ENCODE data around the gene FSCN2. TPM values are rescaled to one million over a fixed set of nuclear protein-coding genes. Genes with fewer than 3 reads are reported as not detected.

Gene FSCN2
- total and polyA plus RNA-seq, 2 experiments from 2014 or later: 0.13 to 1.6 TPM

DNA sequence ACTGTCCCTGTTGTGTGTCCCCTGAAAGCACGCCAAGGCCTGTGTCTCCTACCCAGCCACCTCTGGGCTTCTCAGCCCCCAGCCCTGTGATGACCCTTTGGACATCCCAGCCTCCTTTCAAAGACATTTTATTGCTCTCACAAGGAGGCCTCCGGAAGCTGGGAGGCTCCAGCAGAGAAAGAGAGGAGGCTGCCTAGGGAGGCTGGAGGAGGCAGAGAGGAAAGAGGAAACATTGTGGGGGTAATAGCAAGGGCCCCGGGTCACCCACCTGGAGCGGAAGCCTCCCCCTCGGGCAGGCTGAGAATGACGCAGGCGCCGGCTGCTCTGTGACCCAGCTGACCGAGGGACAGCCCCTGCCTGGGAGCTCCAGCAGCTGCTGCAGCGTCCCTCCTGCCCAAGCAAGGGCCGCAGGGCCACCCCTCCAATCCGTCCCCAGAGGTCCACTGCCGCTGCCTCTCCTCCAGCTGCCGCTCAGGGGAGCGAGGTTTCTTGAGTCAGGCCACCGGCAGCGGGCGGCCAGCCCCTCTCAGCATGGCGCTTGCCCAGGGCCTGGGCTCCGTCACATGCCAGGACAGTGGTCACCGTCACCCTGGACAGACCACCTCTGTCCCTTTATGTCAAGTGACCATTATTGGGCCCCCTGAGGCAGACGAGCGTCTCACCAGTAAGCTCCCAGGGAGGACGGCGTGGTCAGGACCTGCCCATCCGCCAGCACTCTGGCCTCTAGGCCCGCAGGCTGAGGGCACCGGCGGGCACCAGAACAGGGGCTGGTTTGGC, 44.9 kb upstream of the FSCN2 start:
- H3K27ac ChIP-seq (ENCODE audit: low read depth): no peak overlapping the region
- H3K27me3 ChIP-seq (ENCODE audit: insufficient read depth): peaks cover 63% of the 10 kb centered on the region

DNA sequence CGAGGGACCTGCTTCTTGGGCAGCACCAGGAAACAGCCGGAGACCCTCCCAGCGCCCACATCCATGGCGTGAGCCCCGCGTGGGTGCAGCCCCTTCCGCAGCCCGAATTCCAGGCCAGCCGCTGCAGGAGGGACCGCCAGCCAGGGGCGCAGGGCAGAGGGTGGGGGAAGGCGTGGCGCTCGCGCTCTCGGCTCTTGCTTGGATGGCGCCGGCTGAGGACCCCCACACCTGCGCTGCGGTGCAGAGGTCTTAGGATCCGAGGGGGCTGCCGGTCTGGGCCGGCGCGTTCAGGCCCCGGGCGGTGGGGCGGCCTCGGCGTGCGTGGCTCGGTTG, 44.3 kb upstream of the FSCN2 start:
- H3K4me3 Mint-ChIP-seq: peak overlapping the region; percentile 44; the same call in 2 of the 3 replicates
- no peaks in the 10 kb centered on the region for H4K20me1 ChIP-seq (replicated peaks; ENCODE audit: insufficient read depth)
- H3K36me3 ChIP-seq (ENCODE audit: insufficient read depth): no peaks in the 10 kb centered on the region
- peaks cover 49% of the 10 kb centered on the region for H3K27me3 Mint-ChIP-seq (ENCODE audit: insufficient read depth, low read depth, poor library complexity)
- H3K4me1 ChIP-seq (ENCODE audit: insufficient read depth): peaks cover under 1% of the 10 kb centered on the region; the same call in 1 of the 2 replicates
- no peaks in the 10 kb centered on the region for H3K79me2 ChIP-seq (replicated peaks; ENCODE audit: insufficient read depth)
- no peak overlapping the region for H3K27ac Mint-ChIP-seq
- H3K9me2 ChIP-seq (ENCODE audit: insufficient read depth): no peaks in the 10 kb centered on the region
- peak overlapping the region; percentile 72 for H2AFZ ChIP-seq
- H3K4me3 ChIP-seq: peak overlapping the region; percentile 73
- peaks cover 63% of the 10 kb centered on the region for H3K27me3 ChIP-seq (ENCODE audit: insufficient read depth)
- no peaks in the 10 kb centered on the region for H3F3A ChIP-seq (replicated peaks; ENCODE audit: low read depth)
- H3K9me3 Mint-ChIP-seq: peaks cover 3% of the 10 kb centered on the region; the same call in 1 of the 3 replicates
- peaks cover 2% of the 10 kb centered on the region; the same call in 1 of the 3 replicates for H3K4me1 Mint-ChIP-seq
- peak; percentile 52 for DNase-seq (ENCODE audit: low spot score)
- peak; percentile 11 for ATAC-seq
- H3K27ac ChIP-seq (ENCODE audit: low read depth): no peak overlapping the region
- H3K4me2 ChIP-seq: peak overlapping the region; percentile 89
- H3K36me3 Mint-ChIP-seq (ENCODE audit: low read depth): no peaks in the 10 kb centered on the region; the same call in 2 of the 3 replicates
- no peak for TF ChIP-seq CREB1 (CRISPR knock-in tag; IDR thresholded peaks at IDR 0.05; ENCODE audit: low read depth)
- TF ChIP-seq, protein P1, sequence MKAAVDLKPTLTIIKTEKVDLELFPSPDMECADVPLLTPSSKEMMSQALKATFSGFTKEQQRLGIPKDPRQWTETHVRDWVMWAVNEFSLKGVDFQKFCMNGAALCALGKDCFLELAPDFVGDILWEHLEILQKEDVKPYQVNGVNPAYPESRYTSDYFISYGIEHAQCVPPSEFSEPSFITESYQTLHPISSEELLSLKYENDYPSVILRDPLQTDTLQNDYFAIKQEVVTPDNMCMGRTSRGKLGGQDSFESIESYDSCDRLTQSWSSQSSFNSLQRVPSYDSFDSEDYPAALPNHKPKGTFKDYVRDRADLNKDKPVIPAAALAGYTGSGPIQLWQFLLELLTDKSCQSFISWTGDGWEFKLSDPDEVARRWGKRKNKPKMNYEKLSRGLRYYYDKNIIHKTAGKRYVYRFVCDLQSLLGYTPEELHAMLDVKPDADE (IDR thresholded peaks at IDR 0.05): no peak
- no peak for TF ChIP-seq POLR2AphosphoS5 (IDR thresholded peaks at IDR 0.05; ENCODE audit: low read depth)
- TF ChIP-seq EZH2phosphoT487 (IDR thresholded peaks at IDR 0.05; ENCODE audit: unreplicated experiment): no peak
- TF ChIP-seq ZNF331 (CRISPR knock-in tag; IDR thresholded peaks at IDR 0.05; ENCODE audit: low read depth): no peak
- TF ChIP-seq STAT1 (IDR thresholded peaks at IDR 0.05; ENCODE audit: unreplicated experiment): no peak
- TF ChIP-seq NANOG (IDR thresholded peaks at IDR 0.05; ENCODE audit: borderline replicate concordance): no peak
- no peak for TF ChIP-seq JUNB (IDR thresholded peaks at IDR 0.05; ENCODE audit: unreplicated experiment)
- TF ChIP-seq, protein P2, sequence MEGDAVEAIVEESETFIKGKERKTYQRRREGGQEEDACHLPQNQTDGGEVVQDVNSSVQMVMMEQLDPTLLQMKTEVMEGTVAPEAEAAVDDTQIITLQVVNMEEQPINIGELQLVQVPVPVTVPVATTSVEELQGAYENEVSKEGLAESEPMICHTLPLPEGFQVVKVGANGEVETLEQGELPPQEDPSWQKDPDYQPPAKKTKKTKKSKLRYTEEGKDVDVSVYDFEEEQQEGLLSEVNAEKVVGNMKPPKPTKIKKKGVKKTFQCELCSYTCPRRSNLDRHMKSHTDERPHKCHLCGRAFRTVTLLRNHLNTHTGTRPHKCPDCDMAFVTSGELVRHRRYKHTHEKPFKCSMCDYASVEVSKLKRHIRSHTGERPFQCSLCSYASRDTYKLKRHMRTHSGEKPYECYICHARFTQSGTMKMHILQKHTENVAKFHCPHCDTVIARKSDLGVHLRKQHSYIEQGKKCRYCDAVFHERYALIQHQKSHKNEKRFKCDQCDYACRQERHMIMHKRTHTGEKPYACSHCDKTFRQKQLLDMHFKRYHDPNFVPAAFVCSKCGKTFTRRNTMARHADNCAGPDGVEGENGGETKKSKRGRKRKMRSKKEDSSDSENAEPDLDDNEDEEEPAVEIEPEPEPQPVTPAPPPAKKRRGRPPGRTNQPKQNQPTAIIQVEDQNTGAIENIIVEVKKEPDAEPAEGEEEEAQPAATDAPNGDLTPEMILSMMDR (conservative IDR thresholded peaks at IDR 0.05; ENCODE audit: low read depth in 2 of 2): no peak
- TF ChIP-seq, protein P3, sequence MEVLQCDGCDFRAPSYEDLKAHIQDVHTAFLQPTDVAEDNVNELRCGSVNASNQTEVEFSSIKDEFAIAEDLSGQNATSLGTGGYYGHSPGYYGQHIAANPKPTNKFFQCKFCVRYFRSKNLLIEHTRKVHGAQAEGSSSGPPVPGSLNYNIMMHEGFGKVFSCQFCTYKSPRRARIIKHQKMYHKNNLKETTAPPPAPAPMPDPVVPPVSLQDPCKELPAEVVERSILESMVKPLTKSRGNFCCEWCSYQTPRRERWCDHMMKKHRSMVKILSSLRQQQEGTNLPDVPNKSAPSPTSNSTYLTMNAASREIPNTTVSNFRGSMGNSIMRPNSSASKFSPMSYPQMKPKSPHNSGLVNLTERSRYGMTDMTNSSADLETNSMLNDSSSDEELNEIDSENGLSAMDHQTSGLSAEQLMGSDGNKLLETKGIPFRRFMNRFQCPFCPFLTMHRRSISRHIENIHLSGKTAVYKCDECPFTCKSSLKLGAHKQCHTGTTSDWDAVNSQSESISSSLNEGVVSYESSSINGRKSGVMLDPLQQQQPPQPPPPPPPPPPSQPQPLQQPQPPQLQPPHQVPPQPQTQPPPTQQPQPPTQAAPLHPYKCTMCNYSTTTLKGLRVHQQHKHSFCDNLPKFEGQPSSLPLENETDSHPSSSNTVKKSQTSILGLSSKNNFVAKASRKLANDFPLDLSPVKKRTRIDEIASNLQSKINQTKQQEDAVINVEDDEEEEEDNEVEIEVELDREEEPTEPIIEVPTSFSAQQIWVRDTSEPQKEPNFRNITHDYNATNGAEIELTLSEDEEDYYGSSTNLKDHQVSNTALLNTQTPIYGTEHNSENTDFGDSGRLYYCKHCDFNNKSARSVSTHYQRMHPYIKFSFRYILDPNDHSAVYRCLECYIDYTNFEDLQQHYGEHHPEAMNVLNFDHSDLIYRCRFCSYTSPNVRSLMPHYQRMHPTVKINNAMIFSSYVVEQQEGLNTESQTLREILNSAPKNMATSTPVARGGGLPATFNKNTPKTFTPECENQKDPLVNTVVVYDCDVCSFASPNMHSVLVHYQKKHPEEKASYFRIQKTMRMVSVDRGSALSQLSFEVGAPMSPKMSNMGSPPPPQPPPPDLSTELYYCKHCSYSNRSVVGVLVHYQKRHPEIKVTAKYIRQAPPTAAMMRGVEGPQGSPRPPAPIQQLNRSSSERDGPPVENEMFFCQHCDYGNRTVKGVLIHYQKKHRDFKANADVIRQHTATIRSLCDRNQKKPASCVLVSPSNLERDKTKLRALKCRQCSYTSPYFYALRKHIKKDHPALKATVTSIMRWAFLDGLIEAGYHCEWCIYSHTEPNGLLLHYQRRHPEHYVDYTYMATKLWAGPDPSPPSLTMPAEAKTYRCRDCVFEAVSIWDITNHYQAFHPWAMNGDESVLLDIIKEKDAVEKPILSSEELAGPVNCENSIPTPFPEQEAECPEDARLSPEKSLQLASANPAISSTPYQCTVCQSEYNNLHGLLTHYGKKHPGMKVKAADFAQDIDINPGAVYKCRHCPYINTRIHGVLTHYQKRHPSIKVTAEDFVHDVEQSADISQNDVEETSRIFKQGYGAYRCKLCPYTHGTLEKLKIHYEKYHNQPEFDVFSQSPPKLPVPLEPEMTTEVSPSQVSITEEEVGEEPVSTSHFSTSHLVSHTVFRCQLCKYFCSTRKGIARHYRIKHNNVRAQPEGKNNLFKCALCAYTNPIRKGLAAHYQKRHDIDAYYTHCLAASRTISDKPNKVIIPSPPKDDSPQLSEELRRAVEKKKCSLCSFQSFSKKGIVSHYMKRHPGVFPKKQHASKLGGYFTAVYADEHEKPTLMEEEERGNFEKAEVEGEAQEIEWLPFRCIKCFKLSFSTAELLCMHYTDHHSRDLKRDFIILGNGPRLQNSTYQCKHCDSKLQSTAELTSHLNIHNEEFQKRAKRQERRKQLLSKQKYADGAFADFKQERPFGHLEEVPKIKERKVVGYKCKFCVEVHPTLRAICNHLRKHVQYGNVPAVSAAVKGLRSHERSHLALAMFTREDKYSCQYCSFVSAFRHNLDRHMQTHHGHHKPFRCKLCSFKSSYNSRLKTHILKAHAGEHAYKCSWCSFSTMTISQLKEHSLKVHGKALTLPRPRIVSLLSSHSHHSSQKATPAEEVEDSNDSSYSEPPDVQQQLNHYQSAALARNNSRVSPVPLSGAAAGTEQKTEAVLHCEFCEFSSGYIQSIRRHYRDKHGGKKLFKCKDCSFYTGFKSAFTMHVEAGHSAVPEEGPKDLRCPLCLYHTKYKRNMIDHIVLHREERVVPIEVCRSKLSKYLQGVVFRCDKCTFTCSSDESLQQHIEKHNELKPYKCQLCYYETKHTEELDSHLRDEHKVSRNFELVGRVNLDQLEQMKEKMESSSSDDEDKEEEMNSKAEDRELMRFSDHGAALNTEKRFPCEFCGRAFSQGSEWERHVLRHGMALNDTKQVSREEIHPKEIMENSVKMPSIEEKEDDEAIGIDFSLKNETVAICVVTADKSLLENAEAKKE (CRISPR knock-in tag; IDR thresholded peaks at IDR 0.05): no peak
- TF ChIP-seq EZH2 (IDR thresholded peaks at IDR 0.05; ENCODE audit: low read depth, unreplicated experiment): no peak

More for the DNA sequence above, 44.9 kb upstream of the FSCN2 start:
- no peaks in the 10 kb centered on the region for H3F3A ChIP-seq (replicated peaks; ENCODE audit: low read depth)
- H3K9me2 ChIP-seq (ENCODE audit: insufficient read depth): no peaks in the 10 kb centered on the region
- H3K4me3 ChIP-seq: peak overlapping the region; percentile 73
- H3K4me3 Mint-ChIP-seq: peak overlapping the region; percentile 45; the same call in 2 of the 3 replicates
- H3K27ac Mint-ChIP-seq: no peak overlapping the region
- ATAC-seq (peak; percentile 4), DNase-seq (ENCODE audit: low spot score) (no peak)
- H3K9me3 Mint-ChIP-seq: peaks cover 3% of the 10 kb centered on the region; the same call in 1 of the 3 replicates
- peak overlapping the region; percentile 89 for H3K4me2 ChIP-seq
- peaks cover 2% of the 10 kb centered on the region; the same call in 1 of the 3 replicates for H3K4me1 Mint-ChIP-seq
- H3K36me3 ChIP-seq (ENCODE audit: insufficient read depth): no peaks in the 10 kb centered on the region
- no peaks in the 10 kb centered on the region for H4K20me1 ChIP-seq (replicated peaks; ENCODE audit: insufficient read depth)
- H3K36me3 Mint-ChIP-seq (ENCODE audit: low read depth): no peaks in the 10 kb centered on the region; the same call in 2 of the 3 replicates
- H3K4me1 ChIP-seq (ENCODE audit: insufficient read depth): no peaks in the 10 kb centered on the region; the same call in 1 of the 2 replicates
- H2AFZ ChIP-seq: peak overlapping the region; percentile 72
- H3K79me2 ChIP-seq (replicated peaks; ENCODE audit: insufficient read depth): no peaks in the 10 kb centered on the region
- no peak for TF ChIP-seq ZNF114 (CRISPR knock-in tag; IDR thresholded peaks at IDR 0.05)
- peaks cover 52% of the 10 kb centered on the region for H3K27me3 Mint-ChIP-seq (ENCODE audit: insufficient read depth, low read depth, poor library complexity)
